CD14-positive monocyte (primary cell): Measurements from ENCODE around the gene BOD1L1. TPM values are rescaled to one million over a fixed set of nuclear protein-coding genes. Genes with fewer than 3 reads are reported as not detected.
A peak's percentile ranks its signal among the peaks of the same experiment; 100 is the strongest.

Experiments used
- DNase-seq, 3 donors: peaks; one replicate each; pipeline ENCODE4 v3.0.0-alpha.2; 2011 to 2022
- H2AFZ ChIP-seq: 2 replicates; pipeline ENCODE4 v1.6.0; 2012; ENCODE audit warnings: mild to moderate bottlenecking, low read depth, low read length, inconsistent platforms; ENCODE audit not compliant: insufficient read depth, poor library complexity, severe bottlenecking
- H3K27ac ChIP-seq, 2 donors: 1 replicate in 1 of 2; 2 replicates in 1 of 2; pipeline ENCODE4 v1.5.1; 2012 to 2013; ENCODE audit warnings: low read length in 2 of 2, control low read depth in 1 of 2, inconsistent platforms in 1 of 2, low read depth in 1 of 2, mild to moderate bottlenecking in 1 of 2
- H3K27me3 ChIP-seq, 2 donors: one replicate each; pipeline versions ENCODE4 v1.6.0 to v1.6.1; 2011 to 2013; ENCODE audit warnings: low read length in 2 of 2; ENCODE audit not compliant: control insufficient read depth in 2 of 2, insufficient read depth in 2 of 2
- H3K36me3 ChIP-seq, 2 donors: replicated peaks in 1 of 2; 1 replicate in 1 of 2; 2 replicates in 1 of 2; pipeline versions ENCODE4 v1.5.1 to v1.6.1; 2012 to 2013; ENCODE audit warnings: low read length in 2 of 2, control low read depth in 1 of 2, inconsistent platforms in 1 of 2, mild to moderate bottlenecking in 1 of 2; ENCODE audit not compliant: insufficient read depth in 2 of 2, control insufficient read depth in 1 of 2
- H3K4me1 ChIP-seq, 2 donors: 1 replicate in 1 of 2; 2 replicates in 1 of 2; pipeline versions ENCODE4 v1.5.1 to v1.6.1; 2012 to 2013; ENCODE audit warnings: low read length in 2 of 2, control low read depth in 1 of 2, inconsistent platforms in 1 of 2, mild to moderate bottlenecking in 1 of 2, moderate library complexity in 1 of 2; ENCODE audit not compliant: insufficient read depth in 2 of 2, control insufficient read depth in 1 of 2
- H3K4me2 ChIP-seq: replicated peaks from 2 replicates; pipeline ENCODE3; 2012; ENCODE audit warnings: low read length, moderate library complexity, mild to moderate bottlenecking; ENCODE audit not compliant: poor library complexity, severe bottlenecking; ENCODE audit errors: extremely low read depth
- H3K4me3 ChIP-seq, 3 experiments: fragments of 200-600 bp in 1 of 3; sonication (generic) in 1 of 3; replicated peaks in 1 of 3; 1 replicate in 2 of 3; 2 replicates in 1 of 3; pipeline ENCODE4 v1.5.1; 2011 to 2013; ENCODE audit warnings: low read length in 3 of 3, mild to moderate bottlenecking in 3 of 3, control low read depth in 2 of 3, low read depth in 2 of 3, inconsistent platforms in 1 of 3, moderate library complexity in 1 of 3
- H3K79me2 ChIP-seq: 2 replicates; pipeline ENCODE4 v1.6.0; 2012; ENCODE audit warnings: mild to moderate bottlenecking, control low read depth, inconsistent platforms, low read length, moderate library complexity; ENCODE audit not compliant: insufficient read depth
- H3K9ac ChIP-seq: 2 replicates; pipeline ENCODE4 v1.6.0; 2017; ENCODE audit warnings: low read length, mild to moderate bottlenecking; ENCODE audit not compliant: insufficient read depth, poor library complexity, severe bottlenecking
- H3K9me3 ChIP-seq, 2 donors: replicated peaks in 1 of 2; 1 replicate in 1 of 2; 2 replicates in 1 of 2; pipeline versions ENCODE4 v1.5.1 to v1.6.1; 2012 to 2013; ENCODE audit warnings: low read length in 2 of 2, control low read depth in 1 of 2; ENCODE audit not compliant: control insufficient read depth in 1 of 2, insufficient read depth in 1 of 2
- H4K20me1 ChIP-seq: 2 replicates; pipeline ENCODE4 v1.6.0; 2012; ENCODE audit warnings: mild to moderate bottlenecking, low read length, control low read depth, moderate library complexity; ENCODE audit not compliant: insufficient read depth
- H3K27ac Mint-ChIP-seq, 7 donors: one replicate each; pipeline ENCODE4 v1.8.0; 2020; ENCODE audit warnings: mild to moderate bottlenecking in 7 of 7, mixed read lengths in 7 of 7, moderate library complexity in 6 of 7, inconsistent platforms in 2 of 7
- H3K27me3 Mint-ChIP-seq, 3 donors: one replicate each; pipeline ENCODE4 v1.8.0; 2021 to 2022; ENCODE audit warnings: low read depth in 3 of 3, mild to moderate bottlenecking in 3 of 3, mixed read lengths in 3 of 3, moderate library complexity in 3 of 3, inconsistent platforms in 1 of 3
- H3K36me3 Mint-ChIP-seq, 2 donors: one replicate each; pipeline ENCODE4 v1.8.0; 2020; ENCODE audit warnings: mixed read lengths in 2 of 2, inconsistent platforms in 1 of 2, mild to moderate bottlenecking in 1 of 2
- H3K4me1 Mint-ChIP-seq: one replicate; pipeline ENCODE4 v1.8.0; 2020; ENCODE audit warnings: mild to moderate bottlenecking, mixed read lengths
- H3K4me3 Mint-ChIP-seq, 2 donors: one replicate each; pipeline ENCODE4 v1.8.0; 2020; ENCODE audit warnings: mild to moderate bottlenecking in 2 of 2, mixed read lengths in 2 of 2, moderate library complexity in 1 of 2
- H3K9me3 Mint-ChIP-seq, 7 donors: one replicate each; pipeline ENCODE4 v1.8.0; 2020 to 2022; ENCODE audit warnings: mixed read lengths in 7 of 7, mild to moderate bottlenecking in 6 of 7, moderate library complexity in 6 of 7, inconsistent platforms in 2 of 7
- WGBS: methylation state at CpG from one replicate; pipeline ENCODE4 v1.1.5; 2013; ENCODE audit warnings: missing lambda C conversion rate; ENCODE audit not compliant: insufficient coverage; 5-methylcytosine and 5-hydroxymethylcytosine counted together
- intact Hi-C, 2 donors: fragments of 100-400 bp; cut with micrococcal nuclease; formaldehyde crosslinking; loops; one replicate each; pipeline versions ENCODE4 v1.15.0 to v1.15.1; 2023
- polyA plus RNA-seq, 3 donors: library from polyadenylated mRNA; depleted of rRNA in 1 of 3; unstranded in 2 of 3; stranded (reverse) in 1 of 3; fragments of 300-500 nt in 2 of 3; fragments of >200 nt in 1 of 3; fragmentation: Illumina TruSeq in 2 of 3; gene quantifications; 1 replicate in 2 of 3; 2 replicates in 1 of 3; pipeline ENCODE4 v1.2.3, GENCODE V29; 2012 to 2021
- TF ChIP-seq, protein P1 (sequence below): fragments of 200-600 bp; IDR thresholded peaks from one replicate; pipeline ENCODE4 v1.8.0; 2022; ENCODE audit warnings: antibody characterized with exemption, mild to moderate bottlenecking

BOD1L1 gene
- polyA plus RNA-seq, 3 donors = 0.72 to 26.7 (median 1.5) TPM

DNA sequence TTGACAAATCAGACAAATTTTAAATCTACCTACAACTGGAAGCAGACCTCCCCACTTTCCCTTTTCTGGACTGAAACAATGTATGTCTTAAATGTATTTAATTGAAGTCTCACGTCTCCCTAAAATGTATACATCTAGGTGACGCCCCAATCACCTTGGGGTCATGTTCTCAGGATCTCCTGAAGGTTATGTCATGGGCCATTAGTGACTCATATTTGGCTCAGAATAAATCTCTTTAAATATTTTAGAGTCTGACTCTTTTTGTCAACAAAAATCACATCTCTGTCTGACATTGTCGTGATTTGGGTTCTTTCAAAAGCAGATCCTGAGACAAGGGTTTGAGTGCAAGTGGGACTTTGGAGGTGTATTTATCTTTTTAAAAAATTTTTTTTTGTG lies 26.2 kb upstream of the BOD1L1 start:
- H3K27me3 Mint-ChIP-seq = peaks cover 0 to 16% (median 4%) of the 10 kb centered on the region in 3 donors
- peaks cover 18% of the 10 kb centered on the region for H3K4me1 Mint-ChIP-seq
- no peak for DNase-seq
- peak overlapping the region; percentile 88 for H2AFZ ChIP-seq
- H3K79me2 ChIP-seq = no peaks in the 10 kb centered on the region
- no peak overlapping the region for H3K27ac Mint-ChIP-seq
- no peaks in the 10 kb centered on the region for H4K20me1 ChIP-seq
- H3K27ac ChIP-seq = no peak overlapping the region
- H3K4me3 Mint-ChIP-seq = peak overlapping the region in 1 of 2 donors; percentile 80
- H3K9ac ChIP-seq = no peak overlapping the region
- H3K27me3 ChIP-seq = peaks cover 2 to 8% of the 10 kb centered on the region in 2 donors
- peak overlapping the region; percentile 89 for H3K4me2 ChIP-seq
- TF ChIP-seq, protein P1, sequence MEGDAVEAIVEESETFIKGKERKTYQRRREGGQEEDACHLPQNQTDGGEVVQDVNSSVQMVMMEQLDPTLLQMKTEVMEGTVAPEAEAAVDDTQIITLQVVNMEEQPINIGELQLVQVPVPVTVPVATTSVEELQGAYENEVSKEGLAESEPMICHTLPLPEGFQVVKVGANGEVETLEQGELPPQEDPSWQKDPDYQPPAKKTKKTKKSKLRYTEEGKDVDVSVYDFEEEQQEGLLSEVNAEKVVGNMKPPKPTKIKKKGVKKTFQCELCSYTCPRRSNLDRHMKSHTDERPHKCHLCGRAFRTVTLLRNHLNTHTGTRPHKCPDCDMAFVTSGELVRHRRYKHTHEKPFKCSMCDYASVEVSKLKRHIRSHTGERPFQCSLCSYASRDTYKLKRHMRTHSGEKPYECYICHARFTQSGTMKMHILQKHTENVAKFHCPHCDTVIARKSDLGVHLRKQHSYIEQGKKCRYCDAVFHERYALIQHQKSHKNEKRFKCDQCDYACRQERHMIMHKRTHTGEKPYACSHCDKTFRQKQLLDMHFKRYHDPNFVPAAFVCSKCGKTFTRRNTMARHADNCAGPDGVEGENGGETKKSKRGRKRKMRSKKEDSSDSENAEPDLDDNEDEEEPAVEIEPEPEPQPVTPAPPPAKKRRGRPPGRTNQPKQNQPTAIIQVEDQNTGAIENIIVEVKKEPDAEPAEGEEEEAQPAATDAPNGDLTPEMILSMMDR = no peak
- H3K36me3 Mint-ChIP-seq = no peaks in the 10 kb centered on the region
- H3K9me3 ChIP-seq = no peaks in the 10 kb centered on the region
- WGBS = no CpG with 5 or more reads among the region's 3 CpGs
- H3K4me1 ChIP-seq = peaks cover 10 to 14% of the 10 kb centered on the region in 2 donors
- H3K9me3 Mint-ChIP-seq = peaks cover 0 to 2% (median 0%) of the 10 kb centered on the region in 7 donors
- H3K4me3 ChIP-seq = peak overlapping the region in 1 of 3 experiments; percentile 78
- no peaks in the 10 kb centered on the region for H3K36me3 ChIP-seq
- intact Hi-C loops = loop anchor here in 1 of 2 donors (10.0 kb wide), 1 partner anchor 1131 kb away; no protein-coding TSS in a partner anchor

DNA sequence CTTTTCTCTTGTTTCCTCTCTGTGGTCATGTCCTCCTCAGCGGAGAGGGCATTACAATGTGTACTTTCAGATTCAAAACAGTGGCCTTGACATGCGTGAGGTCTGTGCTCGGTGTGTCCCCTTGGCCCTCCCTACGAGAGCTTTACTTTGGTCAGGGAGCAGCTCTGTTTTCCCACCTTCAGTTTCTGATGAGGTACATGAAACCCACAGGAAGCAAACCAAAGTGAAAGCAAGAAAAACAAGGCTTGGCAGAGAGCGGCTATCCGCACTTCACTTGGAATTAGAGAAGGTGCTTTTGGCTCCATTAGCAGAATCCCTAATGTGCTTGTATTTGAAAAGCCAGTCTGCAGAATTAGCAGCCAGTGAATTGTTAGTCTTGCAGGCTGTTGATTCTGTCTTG lies 19.5 kb upstream of the BOD1L1 start:
- H3K36me3 ChIP-seq = no peaks in the 10 kb centered on the region
- H3K4me3 Mint-ChIP-seq = peak overlapping the region; percentile 4 to 89
- no peaks in the 10 kb centered on the region for H3K36me3 Mint-ChIP-seq
- H3K27me3 Mint-ChIP-seq = peaks cover 0 to 2% (median 2%) of the 10 kb centered on the region in 3 donors
- no peaks in the 10 kb centered on the region for H3K79me2 ChIP-seq
- WGBS = 11% methylated on average over 4 of the region's 6 CpGs
- H3K27ac ChIP-seq = no peak overlapping the region
- peak overlapping the region in 1 of 7 donors; percentile 41 for H3K27ac Mint-ChIP-seq
- H3K4me3 ChIP-seq = peak overlapping the region in 1 of 3 experiments; percentile 31
- DNase-seq = no peak
- no peaks in the 10 kb centered on the region for H3K9me3 ChIP-seq
- no peaks in the 10 kb centered on the region for H3K27me3 ChIP-seq
- peak overlapping the region; percentile 43 for H3K4me2 ChIP-seq
- H2AFZ ChIP-seq = peak overlapping the region; percentile 66
- intact Hi-C loops = no loop called here
- H3K4me1 Mint-ChIP-seq = peaks cover 6% of the 10 kb centered on the region
- peaks cover 0 to 3% (median 0%) of the 10 kb centered on the region in 7 donors for H3K9me3 Mint-ChIP-seq
- TF ChIP-seq, protein P1 = no peak
- H3K9ac ChIP-seq = no peak overlapping the region
- no peaks in the 10 kb centered on the region for H4K20me1 ChIP-seq
- peaks cover 0 to 5% of the 10 kb centered on the region in 2 donors for H3K4me1 ChIP-seq
